K562 (cell line): ENCODE measurements around the gene NANS. TPM values are rescaled to one million over a fixed set of nuclear protein-coding genes. Genes with fewer than 3 reads are reported as not detected.
"Not testable (repeated sequence)": the region's sequence is repeated elsewhere in the genome, so short reads cannot be mapped to it uniquely, and the experiment has no call there.

Source experiments
- ATAC-seq: fragments of 200-7000 bp; cut with Tn5 transposase; 3 replicates; pipeline ENCODE4 v1.9.1; 2020; ENCODE audit warnings: moderate library complexity
- BruUV-seq: library from RNA; stranded (reverse); fragments of 400-500 nt; replicated peaks from 2 replicates; lab custom pipeline; 2021; lab: Mats Ljungman, UMichigan
- CTCF ChIA-PET: fragments of 300-600 bp; formaldehyde crosslinking; extraction: SDS; loops from one replicate; lab custom pipeline; 2021; ENCODE audit warnings: low intra/inter-chr PET ratio; lab: Yijun Ruan, JAX
- POLR2A ChIA-PET: fragments of 300-600, 350-650 bp; sonication (Branson Sonifier 250); formaldehyde crosslinking; extraction: SDS; loops from one replicate; lab custom pipeline; 2021; ENCODE audit warnings: antibody characterized with exemption, inconsistent platforms; lab: Yijun Ruan, JAX
- DNase-seq, 4 experiments: peaks; one replicate each; pipeline versions ENCODE4 v3.0.0 to v3.0.0-alpha.2; 2011 to 2018; ENCODE audit warnings: low spot score in 3 of 4, mixed read lengths in 3 of 4; ENCODE audit errors: extremely low read depth in 1 of 4
- FAIRE-seq: peaks from 2 replicates; lab custom pipeline; 2011; peaks lifted over from hg19 to GRCh38; lab: Jason Lieb, UNC
- H2AFZ ChIP-seq: 2 replicates; pipeline ENCODE4 v1.6.0; 2011; ENCODE audit warnings: low read depth, low read length, control low read depth, inconsistent platforms
- H3K27ac ChIP-seq: fragments of 200-600 bp; 3 replicates; pipeline ENCODE4 v1.8.0; 2011; ENCODE audit warnings: low read depth, mild to moderate bottlenecking, control low read depth, inconsistent platforms, low read length, moderate library complexity, mixed read lengths; ENCODE audit errors: extremely low read depth
- H3K27me3 ChIP-seq, 2 experiments: fragments of 300-600 bp in 1 of 2; 2 replicates in 1 of 2; 3 replicates in 1 of 2; pipeline versions ENCODE4 v1.6.0 to v1.8.0; 2011; ENCODE audit warnings: inconsistent platforms in 2 of 2, low read length in 2 of 2, mild to moderate bottlenecking in 1 of 2, mixed read lengths in 1 of 2, moderate library complexity in 1 of 2; ENCODE audit not compliant: control insufficient read depth in 2 of 2, insufficient read depth in 2 of 2
- H3K36me3 ChIP-seq: fragments of 300-600 bp; 3 replicates; pipeline ENCODE4 v1.8.0; 2011; ENCODE audit warnings: mild to moderate bottlenecking, low read length, inconsistent platforms; ENCODE audit not compliant: control insufficient read depth, insufficient read depth
- H3K4me1 ChIP-seq, 2 experiments: fragments of 200-600 bp in 1 of 2; replicated peaks in 1 of 2; 2 replicates in 1 of 2; 3 replicates in 1 of 2; pipeline versions ENCODE4 v1.5.1 to v1.8.0; 2011; ENCODE audit warnings: inconsistent platforms in 2 of 2, low read length in 2 of 2, mild to moderate bottlenecking in 1 of 2, mixed read lengths in 1 of 2, moderate library complexity in 1 of 2; ENCODE audit not compliant: control insufficient read depth in 2 of 2, insufficient read depth in 2 of 2
- H3K4me2 ChIP-seq: 2 replicates; pipeline ENCODE4 v1.6.1; 2011; ENCODE audit warnings: low read length, control low read depth, inconsistent platforms, mixed read lengths; ENCODE audit not compliant: insufficient read depth
- H3K4me3 ChIP-seq: fragments of 200-600 bp; sonication (generic), shearing (Covaris generic); 2 replicates; pipeline ENCODE4 v1.5.1; 2016; ENCODE audit warnings: control low read depth, inconsistent platforms
- H3K79me2 ChIP-seq: fragments of 200-600 bp; 3 replicates; pipeline ENCODE4 v1.8.0; 2011; ENCODE audit warnings: low read length, inconsistent platforms; ENCODE audit not compliant: control insufficient read depth, insufficient read depth
- H3K9ac ChIP-seq, 2 experiments: 2 replicates each; pipeline versions ENCODE4 v1.6.0 to v1.6.1; 2011; ENCODE audit warnings: low read depth in 2 of 2, low read length in 2 of 2, control low read depth in 1 of 2, inconsistent platforms in 1 of 2, mild to moderate bottlenecking in 1 of 2, mixed read lengths in 1 of 2; ENCODE audit not compliant: insufficient read depth in 1 of 2
- H3K9me1 ChIP-seq: one replicate; pipeline ENCODE4 v1.6.0; 2011; ENCODE audit warnings: inconsistent platforms, mild to moderate bottlenecking, low read length, moderate library complexity; ENCODE audit not compliant: control insufficient read depth, insufficient read depth
- H3K9me3 ChIP-seq: replicated peaks from 2 replicates; pipeline ENCODE4 v1.5.1; 2011; ENCODE audit warnings: low read depth, low read length, inconsistent platforms; ENCODE audit not compliant: control insufficient read depth, insufficient read depth
- H4K20me1 ChIP-seq: replicated peaks from 2 replicates; pipeline ENCODE4 v1.6.1; 2011; ENCODE audit warnings: low read length, inconsistent platforms, mixed read lengths; ENCODE audit not compliant: control insufficient read depth, insufficient read depth
- CBX3 ChIP-seq, 2 experiments: IDR thresholded peaks; 1 replicate in 1 of 2; 2 replicates in 1 of 2; pipeline ENCODE4 v1.6.1; 2012; ENCODE audit warnings: inconsistent platforms in 2 of 2, low read length in 2 of 2, borderline replicate concordance in 1 of 2, control low read depth in 1 of 2
- WGBS: fragments of 100-300 bp; shearing (Covaris generic); methylation state at CpG from one replicate; pipeline ENCODE4 v1.1.6; 2016; ENCODE audit warnings: low coverage, mixed read lengths; ENCODE audit not compliant: insufficient coverage; ENCODE audit errors: missing lambda C conversion rate; 5-methylcytosine and 5-hydroxymethylcytosine counted together
- in situ Hi-C: fragments of 300-500 bp; cut with MboI; formaldehyde crosslinking; loops from 4 replicates; pipeline ENCODE4 v1.15.0; 2018; ENCODE audit warnings: inconsistent platforms, mixed read lengths
- intact Hi-C: fragments of 100-400 bp; cut with micrococcal nuclease; formaldehyde crosslinking; loops from 2 replicates; pipeline ENCODE4 v1.14.2; 2022
- polyA plus RNA-seq, 8 experiments: library from polyadenylated mRNA; depleted of rRNA in 4 of 8; stranded (reverse) in 5 of 8; unstranded in 3 of 8; fragments of >200 nt; fragmentation: Nextera tagmentation in 2 of 8; fragmentation: Illumina TruSeq in 1 of 8; extraction: Ambion mirVana in 2 of 8; extraction: Trizol in 1 of 8; gene quantifications; 2 replicates each; pipeline versions ENCODE4 v1.2.1 to v1.2.3, GENCODE V29; 2011 to 2014; ENCODE audit warnings: inconsistent platforms in 1 of 8, missing spikeins in 1 of 8
- total RNA-seq, 7 experiments: library from RNA; depleted of rRNA in 6 of 7; stranded (reverse); fragments of >200 nt in 6 of 7; fragmentation: Illumina TruSeq in 2 of 7; extraction: Trizol in 2 of 7; gene quantifications; 2 replicates each; pipeline versions ENCODE4 v1.2.1 to v1.2.3, GENCODE V29; 2011 to 2021; ENCODE audit warnings: low replicate concordance in 1 of 7
- TF ChIP-seq, protein P1 (sequence below): fragments of 250-450 bp; sonication (Bioruptor Pico); IDR thresholded peaks from 2 replicates; pipeline ENCODE4 v1.8.0; 2021; ENCODE audit warnings: mild to moderate bottlenecking, moderate library complexity
- TF ChIP-seq, protein P2 (sequence below): sonication (generic); formaldehyde crosslinking; IDR thresholded peaks from 2 replicates; pipeline ENCODE4 v1.8.0; 2022; ENCODE audit warnings: mild to moderate bottlenecking, missing genetic modification reagents

Gene NANS
- total and polyA plus RNA-seq, 9 of the 15 experiments (the other 6 are each of a cell fraction or from before 2014, with no cell fraction given), result 37.1 to 181 (median 137) TPM

GRCh38 chr9:98109052-98109451 is 52.5 kb downstream of the NANS start:
- no peaks in the 10 kb centered on the region for H3K4me1 ChIP-seq

GRCh38 chr9:98117097-98117496 is 60.6 kb downstream of the NANS start:
- FAIRE-seq, H3K9me3 ChIP-seq, H3K27ac ChIP-seq, BruUV-seq, POLR2A ChIA-PET, H3K27me3 ChIP-seq, H3K4me3 ChIP-seq, H3K9me1 ChIP-seq, H3K9ac ChIP-seq, DNase-seq, intact Hi-C loops, ATAC-seq, H2AFZ ChIP-seq, H4K20me1 ChIP-seq: not testable (repeated sequence)
- Histone ChIP-seq H3K79me2 (peaks cover 27% of the 10 kb centered on the region), H3K4me2 (0 out of 2 replicates have a peak overlapping the region, but pooled peaks have one; percentile 97), H3K36me3 (peaks cover 19% of the 10 kb centered on the region; the same call in 1 of the 3 replicates), H3K4me1 (peaks cover 14 to 22% of the 10 kb centered on the region in 2 experiments; a peak in 4 of 5 replicates)
- CTCF ChIA-PET, result interaction anchor here (1.8 kb wide), 1 partner anchor 147 kb away, joined by 8 read pairs; no protein-coding TSS in a partner anchor
- 95% methylated on average over 6 of the region's 6 CpGs for WGBS
- in situ Hi-C loops, result loop anchor here (5.0 kb wide), 2 partner anchors 90 to 145 kb away; no protein-coding TSS in a partner anchor

More at GRCh38 chr9:98109052-98109451, 52.5 kb downstream of the NANS start:
- Histone ChIP-seq H4K20me1 (no peaks in the 10 kb centered on the region), H3K79me2 (0 out of 3 replicates have a peak, but pooled peaks cover 2% of the 10 kb centered on the region), H3K4me2 (no peak overlapping the region), H3K36me3 (peaks cover 70% of the 10 kb centered on the region; the same call in 2 of the 3 replicates), H3K9me3 (no peaks in the 10 kb centered on the region), H3K4me3 (no peak overlapping the region), H2AFZ (no peak overlapping the region), H3K27ac (no peak overlapping the region), H3K9me1 (no peaks in the 10 kb centered on the region), H3K9ac (no peak overlapping the region), H3K27me3 (no peaks in the 10 kb centered on the region)
- ChIA-PET POLR2A (interaction anchor here (0.8 to 1.1 kb wide), 2 partner anchors 9 to 23 kb away, joined by 3 to 4 read pairs; no protein-coding TSS in a partner anchor), CTCF (no interaction called here)
- FAIRE-seq (no peak), DNase-seq (no peak), ATAC-seq (no peak)
- 58% methylated on average over 3 of the region's 3 CpGs for WGBS
- no TSS peak for BruUV-seq
- intact Hi-C loops, result no loop called here
- no peak for TF ChIP-seq CBX3 (IDR thresholded peaks at IDR 0.05; ENCODE audit: borderline replicate concordance in 1 of 2, low read length in 2 of 2)
- TF ChIP-seq, protein P1, sequence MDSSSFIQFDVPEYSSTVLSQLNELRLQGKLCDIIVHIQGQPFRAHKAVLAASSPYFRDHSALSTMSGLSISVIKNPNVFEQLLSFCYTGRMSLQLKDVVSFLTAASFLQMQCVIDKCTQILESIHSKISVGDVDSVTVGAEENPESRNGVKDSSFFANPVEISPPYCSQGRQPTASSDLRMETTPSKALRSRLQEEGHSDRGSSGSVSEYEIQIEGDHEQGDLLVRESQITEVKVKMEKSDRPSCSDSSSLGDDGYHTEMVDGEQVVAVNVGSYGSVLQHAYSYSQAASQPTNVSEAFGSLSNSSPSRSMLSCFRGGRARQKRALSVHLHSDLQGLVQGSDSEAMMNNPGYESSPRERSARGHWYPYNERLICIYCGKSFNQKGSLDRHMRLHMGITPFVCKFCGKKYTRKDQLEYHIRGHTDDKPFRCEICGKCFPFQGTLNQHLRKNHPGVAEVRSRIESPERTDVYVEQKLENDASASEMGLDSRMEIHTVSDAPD (CRISPR knock-in tag), result no peak
- TF ChIP-seq, protein P2, sequence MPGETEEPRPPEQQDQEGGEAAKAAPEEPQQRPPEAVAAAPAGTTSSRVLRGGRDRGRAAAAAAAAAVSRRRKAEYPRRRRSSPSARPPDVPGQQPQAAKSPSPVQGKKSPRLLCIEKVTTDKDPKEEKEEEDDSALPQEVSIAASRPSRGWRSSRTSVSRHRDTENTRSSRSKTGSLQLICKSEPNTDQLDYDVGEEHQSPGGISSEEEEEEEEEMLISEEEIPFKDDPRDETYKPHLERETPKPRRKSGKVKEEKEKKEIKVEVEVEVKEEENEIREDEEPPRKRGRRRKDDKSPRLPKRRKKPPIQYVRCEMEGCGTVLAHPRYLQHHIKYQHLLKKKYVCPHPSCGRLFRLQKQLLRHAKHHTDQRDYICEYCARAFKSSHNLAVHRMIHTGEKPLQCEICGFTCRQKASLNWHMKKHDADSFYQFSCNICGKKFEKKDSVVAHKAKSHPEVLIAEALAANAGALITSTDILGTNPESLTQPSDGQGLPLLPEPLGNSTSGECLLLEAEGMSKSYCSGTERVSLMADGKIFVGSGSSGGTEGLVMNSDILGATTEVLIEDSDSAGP, result no peak
- in situ Hi-C loops, result no loop called here
